ENCODE data around the gene LRP1.

LRP1 gene

GRCh38 chr12:57219205-57219992 lies 91.1 kb downstream of the LRP1 start:
- H3K36me3 ChIP-seq (ENCODE audit: insufficient read depth, insufficient read length, low read length): no peaks in the 10 kb centered on the region
- no peak for TF ChIP-seq ZNF274 (IDR thresholded peaks at IDR 0.05; ENCODE audit: low read depth, low read length)
- TF ChIP-seq SUZ12 (IDR thresholded peaks at IDR 0.05; ENCODE audit: extremely low read depth, insufficient read depth, insufficient read length): peak; percentile 16
- H3K4me1 ChIP-seq (ENCODE audit: insufficient read depth, insufficient read length): peaks cover 51% of the 10 kb centered on the region
- no peak overlapping the region for H3K4me3 ChIP-seq (ENCODE audit: insufficient read length, low read depth)
- H3K9ac ChIP-seq (ENCODE audit: insufficient read length, low read depth): peak overlapping the region; percentile 39
- H3K27me3 ChIP-seq (ENCODE audit: insufficient read depth, insufficient read length): peaks cover 96% of the 10 kb centered on the region
- H3K9me3 ChIP-seq (ENCODE audit: insufficient read depth, low read length): no peaks in the 10 kb centered on the region
- DNase-seq (ENCODE audit: low read depth, low spot score): no peak

- Histone ChIP-seq H3K36me3 (ENCODE audit: insufficient read depth, insufficient read length, low read length) (no peaks in the 10 kb centered on the region), H3K9ac (ENCODE audit: insufficient read length, low read depth) (no peak overlapping the region), H3K27me3 (ENCODE audit: insufficient read depth, insufficient read length) (peaks cover 96% of the 10 kb centered on the region), H3K4me3 (ENCODE audit: insufficient read length, low read depth) (no peak overlapping the region), H3K9me3 (ENCODE audit: insufficient read depth, low read length) (no peaks in the 10 kb centered on the region), H3K4me1 (ENCODE audit: insufficient read depth, insufficient read length) (peaks cover 44% of the 10 kb centered on the region)
- TF ChIP-seq SUZ12 (IDR thresholded peaks at IDR 0.05; ENCODE audit: extremely low read depth, insufficient read depth, insufficient read length) (no peak), YY1 (IDR thresholded peaks at IDR 0.05; ENCODE audit: insufficient read depth, insufficient read length) (no peak), ZNF274 (IDR thresholded peaks at IDR 0.05; ENCODE audit: low read depth, low read length) (no peak)
- DNase-seq (ENCODE audit: low read depth, low spot score): no peak
These were observed 91.9 kb downstream of the LRP1 start for GRCh38 chr12:57219993-57220754.

- Histone ChIP-seq H3K9ac (ENCODE audit: insufficient read length, low read depth) (no peak overlapping the region), H3K27me3 (ENCODE audit: insufficient read depth, insufficient read length) (peaks cover 95% of the 10 kb centered on the region), H3K36me3 (ENCODE audit: insufficient read depth, insufficient read length, low read length) (no peaks in the 10 kb centered on the region), H3K4me3 (ENCODE audit: insufficient read length, low read depth) (no peak overlapping the region), H3K9me3 (ENCODE audit: insufficient read depth, low read length) (no peaks in the 10 kb centered on the region), H3K4me1 (ENCODE audit: insufficient read depth, insufficient read length) (peaks cover 39% of the 10 kb centered on the region)
- no peak for DNase-seq (ENCODE audit: low read depth, low spot score)
- no peak for TF ChIP-seq YY1 (IDR thresholded peaks at IDR 0.05; ENCODE audit: insufficient read depth, insufficient read length)
- no peak for TF ChIP-seq ZNF274 (IDR thresholded peaks at IDR 0.05; ENCODE audit: low read depth, low read length)
- TF ChIP-seq SUZ12 (IDR thresholded peaks at IDR 0.05; ENCODE audit: extremely low read depth, insufficient read depth, insufficient read length): no peak
These were observed 92.5 kb downstream of the LRP1 start for GRCh38 chr12:57220770-57221168.

GRCh38 chr12:57221169-57221917 lies 93.1 kb downstream of the LRP1 start:
- Histone ChIP-seq H3K36me3 (ENCODE audit: insufficient read depth, insufficient read length, low read length) (no peaks in the 10 kb centered on the region), H3K9me3 (ENCODE audit: insufficient read depth, low read length) (no peaks in the 10 kb centered on the region), H3K4me3 (ENCODE audit: insufficient read length, low read depth) (no peak overlapping the region), H3K4me1 (ENCODE audit: insufficient read depth, insufficient read length) (peaks cover 37% of the 10 kb centered on the region), H3K9ac (ENCODE audit: insufficient read length, low read depth) (peak overlapping the region; percentile 8), H3K27me3 (ENCODE audit: insufficient read depth, insufficient read length) (peaks cover 93% of the 10 kb centered on the region)
- TF ChIP-seq SUZ12 (IDR thresholded peaks at IDR 0.05; ENCODE audit: extremely low read depth, insufficient read depth, insufficient read length) (peak; percentile 51), YY1 (IDR thresholded peaks at IDR 0.05; ENCODE audit: insufficient read depth, insufficient read length) (no peak)
- no peak for DNase-seq (ENCODE audit: low read depth, low spot score)

GRCh38 chr12:57222286-57223190 lies 94.3 kb downstream of the LRP1 start:
- H3K27me3 ChIP-seq (ENCODE audit: insufficient read depth, insufficient read length): peaks cover 88% of the 10 kb centered on the region
- H3K9me3 ChIP-seq (ENCODE audit: insufficient read depth, low read length): no peaks in the 10 kb centered on the region
- TF ChIP-seq ZNF274 (IDR thresholded peaks at IDR 0.05; ENCODE audit: low read depth, low read length) (no peak), YY1 (IDR thresholded peaks at IDR 0.05; ENCODE audit: insufficient read depth, insufficient read length) (no peak), SUZ12 (IDR thresholded peaks at IDR 0.05; ENCODE audit: extremely low read depth, insufficient read depth, insufficient read length) (no peak)
- no peak overlapping the region for H3K4me3 ChIP-seq (ENCODE audit: insufficient read length, low read depth)
- no peak for DNase-seq (ENCODE audit: low read depth, low spot score)
- peak overlapping the region; percentile 27 for H3K9ac ChIP-seq (ENCODE audit: insufficient read length, low read depth)
- H3K4me1 ChIP-seq (ENCODE audit: insufficient read depth, insufficient read length): peaks cover 34% of the 10 kb centered on the region
- no peaks in the 10 kb centered on the region for H3K36me3 ChIP-seq (ENCODE audit: insufficient read depth, insufficient read length, low read length)

All from NT2/D1 (cell line).